GM10248 (cell line): ENCODE data around the gene C2CD4C.
"Not testable (repeated sequence)": the region's sequence is repeated elsewhere in the genome, so short reads cannot be mapped to it uniquely, and the experiment has no call there.

Source experiments
- CTCF ChIA-PET: fragments of 300-600 bp; sonication (Branson Sonifier 250); formaldehyde crosslinking; extraction: SDS; loops from one replicate; lab custom pipeline; 2021; ENCODE audit warnings: antibody characterized with exemption; lab: Yijun Ruan, JAX
- POLR2A ChIA-PET: fragments of 350-650 bp; sonication (Branson Sonifier 250); formaldehyde crosslinking; extraction: SDS; loops from one replicate; lab custom pipeline; 2020; ENCODE audit warnings: antibody characterized with exemption; lab: Yijun Ruan, JAX
- DNase-seq: peaks from one replicate; pipeline ENCODE4 v3.0.0; 2012; ENCODE audit errors: extremely low spot score
- TF ChIP-seq, protein P1 (sequence below): IDR thresholded peaks from 2 replicates; pipeline ENCODE4 v1.5.1; 2012; ENCODE audit warnings: mild to moderate bottlenecking, low read depth; ENCODE audit errors: extremely low read depth, missing control alignments, control extremely low read depth

Gene C2CD4C

DNA sequence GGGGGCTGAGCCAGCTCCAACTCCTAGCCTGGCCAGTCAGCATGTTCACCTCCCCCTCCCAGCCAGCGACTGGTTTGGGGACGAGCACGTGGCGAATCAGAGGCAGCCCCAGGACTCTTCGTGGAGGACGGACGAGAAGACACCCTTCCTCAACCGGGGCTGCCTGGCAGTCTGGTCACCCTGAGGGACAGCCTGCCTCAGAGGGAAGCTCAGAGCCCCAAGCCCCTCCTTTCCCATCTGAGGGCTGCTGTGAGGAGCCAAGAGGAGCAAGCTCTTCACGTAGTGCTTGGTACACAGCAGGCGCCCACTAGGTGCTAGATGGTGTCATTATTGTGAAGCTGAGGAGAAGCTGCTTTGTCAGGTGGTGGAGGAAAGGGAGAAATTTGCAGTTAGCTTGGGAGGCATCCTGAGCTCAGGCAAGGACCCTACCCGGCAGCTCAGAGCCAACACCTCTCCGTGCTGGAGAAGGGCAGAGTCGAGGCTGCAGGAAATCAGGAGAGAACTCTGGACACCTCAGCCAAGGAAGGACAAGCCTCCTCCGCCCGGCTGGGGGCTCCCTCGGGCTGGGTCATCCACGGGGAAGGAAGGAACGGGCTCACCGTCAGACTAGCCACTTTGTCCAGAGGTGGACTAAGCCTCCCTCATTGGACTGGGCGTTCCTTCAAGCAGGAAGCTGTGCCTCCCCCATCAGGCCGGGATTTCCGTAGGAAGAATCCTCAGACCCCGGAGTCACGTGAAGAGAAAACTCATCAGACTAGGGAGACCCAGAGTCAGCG is 14.9 kb upstream of the C2CD4C start:
- CTCF ChIA-PET, result interaction anchor here (0.9 kb wide), 1 partner anchor 83 kb away, joined by 3 read pairs; no protein-coding TSS in a partner anchor
- TF ChIP-seq, protein P1, sequence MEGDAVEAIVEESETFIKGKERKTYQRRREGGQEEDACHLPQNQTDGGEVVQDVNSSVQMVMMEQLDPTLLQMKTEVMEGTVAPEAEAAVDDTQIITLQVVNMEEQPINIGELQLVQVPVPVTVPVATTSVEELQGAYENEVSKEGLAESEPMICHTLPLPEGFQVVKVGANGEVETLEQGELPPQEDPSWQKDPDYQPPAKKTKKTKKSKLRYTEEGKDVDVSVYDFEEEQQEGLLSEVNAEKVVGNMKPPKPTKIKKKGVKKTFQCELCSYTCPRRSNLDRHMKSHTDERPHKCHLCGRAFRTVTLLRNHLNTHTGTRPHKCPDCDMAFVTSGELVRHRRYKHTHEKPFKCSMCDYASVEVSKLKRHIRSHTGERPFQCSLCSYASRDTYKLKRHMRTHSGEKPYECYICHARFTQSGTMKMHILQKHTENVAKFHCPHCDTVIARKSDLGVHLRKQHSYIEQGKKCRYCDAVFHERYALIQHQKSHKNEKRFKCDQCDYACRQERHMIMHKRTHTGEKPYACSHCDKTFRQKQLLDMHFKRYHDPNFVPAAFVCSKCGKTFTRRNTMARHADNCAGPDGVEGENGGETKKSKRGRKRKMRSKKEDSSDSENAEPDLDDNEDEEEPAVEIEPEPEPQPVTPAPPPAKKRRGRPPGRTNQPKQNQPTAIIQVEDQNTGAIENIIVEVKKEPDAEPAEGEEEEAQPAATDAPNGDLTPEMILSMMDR, result no peak
- no peak for DNase-seq
- POLR2A ChIA-PET, result no interaction called here

- DNase-seq, POLR2A ChIA-PET: not testable (repeated sequence)
- CTCF ChIA-PET, result interaction anchor here (0.9 kb wide), 1 partner anchor 84 kb away, joined by 3 read pairs; no protein-coding TSS in a partner anchor
These were observed 13.9 kb upstream of the C2CD4C start for GRCh38 chr19:422917-423226.

GRCh38 chr19:422213-422916 is 13.4 kb upstream of the C2CD4C start:
- TF ChIP-seq, protein P1, result no peak
- ChIA-PET CTCF (interaction anchor here (1.9 kb wide), 1 partner anchor 88 kb away, joined by 5 read pairs; no protein-coding TSS in a partner anchor), POLR2A (no interaction called here)
- no peak for DNase-seq

GRCh38 chr19:419721-420515 is 11.0 kb upstream of the C2CD4C start:
- DNase-seq, result no peak
- ChIA-PET CTCF (interaction anchor here (1.9 kb wide), 1 partner anchor 91 kb away, joined by 5 read pairs; no protein-coding TSS in a partner anchor), POLR2A (no interaction called here)
- TF ChIP-seq, protein P1, result no peak

DNA sequence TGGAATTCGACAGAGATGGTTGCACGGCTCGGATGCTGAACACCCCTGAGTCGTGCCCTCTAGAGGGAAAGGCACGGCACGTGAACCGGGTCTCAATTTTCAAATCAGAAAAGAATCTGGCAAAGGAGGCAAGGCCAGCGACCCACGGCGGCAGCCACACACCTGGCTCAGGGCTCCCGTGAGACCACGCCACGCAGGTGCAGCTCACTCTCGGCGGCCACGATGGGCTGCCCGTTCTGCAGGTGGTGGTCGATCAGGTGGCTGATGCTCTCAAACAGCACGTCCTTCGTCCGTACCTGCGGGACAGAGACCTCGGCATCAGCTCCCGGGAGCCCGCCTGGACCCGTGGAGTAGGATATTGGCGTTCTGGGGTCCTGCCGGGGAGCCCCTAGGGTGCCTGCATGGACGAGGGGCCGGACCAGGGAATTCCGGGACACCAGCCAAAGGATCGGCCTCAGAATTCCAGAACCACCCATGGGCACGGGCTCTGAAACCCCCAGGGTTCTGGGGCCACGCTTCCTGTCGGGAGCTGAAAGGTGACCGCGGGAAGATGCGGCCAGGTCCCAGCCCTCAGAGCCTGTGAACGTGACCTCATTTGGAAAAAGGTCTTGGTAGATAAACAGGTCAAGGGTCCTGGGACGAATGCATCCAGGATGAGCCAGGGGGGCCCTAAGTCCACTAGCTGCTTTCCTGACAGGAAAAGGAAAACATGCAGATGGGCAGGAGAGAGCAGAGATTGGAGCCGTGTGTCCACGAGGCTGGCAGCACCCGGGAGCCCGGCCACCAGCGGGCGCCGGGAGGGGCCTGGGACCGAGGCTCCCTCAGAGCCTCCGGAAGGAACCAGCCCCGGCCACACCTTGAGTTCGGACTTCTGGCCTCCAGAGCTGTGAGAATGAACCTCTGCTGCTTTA is 10.1 kb upstream of the C2CD4C start:
- ChIA-PET CTCF (no interaction called here), POLR2A (no interaction called here)
- no peak for DNase-seq
- TF ChIP-seq, protein P1, result no peak

GRCh38 chr19:416416-416815 is 7.5 kb upstream of the C2CD4C start:
- CTCF ChIA-PET, result no interaction called here

More at GRCh38 chr19:416416-416815, 7.5 kb upstream of the C2CD4C start:
- POLR2A ChIA-PET, result no interaction called here
- no peak for DNase-seq
- TF ChIP-seq, protein P1, result no peak
